ENCODE results near the gene CCDC43.

DNA sequence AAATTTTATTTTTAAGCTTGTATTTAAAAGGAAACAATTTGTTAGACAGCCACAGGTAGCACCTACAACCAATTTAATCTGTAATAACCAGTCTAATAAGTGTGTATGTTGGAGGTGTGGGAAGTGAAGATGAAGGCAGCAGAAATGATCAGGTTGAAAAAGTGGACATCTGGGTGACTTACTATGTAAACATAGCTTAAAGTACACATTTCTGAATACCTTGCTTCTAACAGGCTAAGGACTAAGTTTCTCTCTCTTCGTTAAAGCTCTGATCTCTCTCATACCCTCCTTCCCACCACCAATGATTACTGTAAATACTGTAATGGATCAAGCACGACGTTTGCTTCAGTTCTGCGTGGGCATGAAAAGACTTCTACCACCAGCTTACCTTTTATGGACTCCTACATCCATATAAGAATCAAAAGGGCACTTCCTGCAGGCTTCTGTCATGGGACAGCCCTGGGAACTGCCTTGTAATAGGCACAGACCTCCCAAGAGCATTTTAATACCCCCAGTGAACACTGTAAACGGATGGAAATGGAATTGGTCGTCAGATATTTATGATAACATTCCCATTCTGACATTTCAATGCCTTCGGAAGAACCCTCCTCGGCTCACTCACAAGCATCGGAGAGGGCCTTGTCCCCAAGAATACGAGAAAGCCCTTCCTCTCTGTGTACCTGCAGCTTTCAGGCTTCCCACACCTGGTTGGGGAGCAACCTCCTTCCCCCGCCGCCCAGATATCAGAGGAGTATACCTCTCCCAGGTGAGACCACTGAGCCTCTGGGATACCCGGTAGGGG, 700 bp downstream of the CCDC43 start:
- TF ChIP-seq, protein P1, sequence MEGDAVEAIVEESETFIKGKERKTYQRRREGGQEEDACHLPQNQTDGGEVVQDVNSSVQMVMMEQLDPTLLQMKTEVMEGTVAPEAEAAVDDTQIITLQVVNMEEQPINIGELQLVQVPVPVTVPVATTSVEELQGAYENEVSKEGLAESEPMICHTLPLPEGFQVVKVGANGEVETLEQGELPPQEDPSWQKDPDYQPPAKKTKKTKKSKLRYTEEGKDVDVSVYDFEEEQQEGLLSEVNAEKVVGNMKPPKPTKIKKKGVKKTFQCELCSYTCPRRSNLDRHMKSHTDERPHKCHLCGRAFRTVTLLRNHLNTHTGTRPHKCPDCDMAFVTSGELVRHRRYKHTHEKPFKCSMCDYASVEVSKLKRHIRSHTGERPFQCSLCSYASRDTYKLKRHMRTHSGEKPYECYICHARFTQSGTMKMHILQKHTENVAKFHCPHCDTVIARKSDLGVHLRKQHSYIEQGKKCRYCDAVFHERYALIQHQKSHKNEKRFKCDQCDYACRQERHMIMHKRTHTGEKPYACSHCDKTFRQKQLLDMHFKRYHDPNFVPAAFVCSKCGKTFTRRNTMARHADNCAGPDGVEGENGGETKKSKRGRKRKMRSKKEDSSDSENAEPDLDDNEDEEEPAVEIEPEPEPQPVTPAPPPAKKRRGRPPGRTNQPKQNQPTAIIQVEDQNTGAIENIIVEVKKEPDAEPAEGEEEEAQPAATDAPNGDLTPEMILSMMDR (IDR thresholded peaks at IDR 0.05) = no peak
- no peak for TF ChIP-seq POLR2A (IDR thresholded peaks at IDR 0.05)

All from uterus (tissue), 2 donors.